Measurements from ENCODE around the gene PXDC1.

Gene PXDC1

GRCh38 chr6:3731700-3732099 is 19.8 kb downstream of the PXDC1 start:
- H3K9me3 ChIP-seq (ENCODE audit: control insufficient read depth, low read length), result peaks cover 3% of the 10 kb centered on the region
- H3K36me3 ChIP-seq (ENCODE audit: control insufficient read depth, insufficient read depth, low read length), result no peaks in the 10 kb centered on the region
- H3K27me3 ChIP-seq (ENCODE audit: control insufficient read depth, insufficient read depth, low read length, poor library complexity, severe bottlenecking), result no peaks in the 10 kb centered on the region
- no peak overlapping the region for H3K4me3 ChIP-seq (ENCODE audit: insufficient read depth, low read depth, low read length)
- peaks cover 3% of the 10 kb centered on the region for H3K4me1 ChIP-seq (ENCODE audit: control insufficient read depth, insufficient read depth, low read length)
- 85 to 86% methylated on average over 7 of the region's 7 CpGs for WGBS, 2 experiments
- no peak overlapping the region for H3K27ac ChIP-seq (ENCODE audit: insufficient read depth, low read depth, low read length, poor library complexity, severe bottlenecking)

DNA sequence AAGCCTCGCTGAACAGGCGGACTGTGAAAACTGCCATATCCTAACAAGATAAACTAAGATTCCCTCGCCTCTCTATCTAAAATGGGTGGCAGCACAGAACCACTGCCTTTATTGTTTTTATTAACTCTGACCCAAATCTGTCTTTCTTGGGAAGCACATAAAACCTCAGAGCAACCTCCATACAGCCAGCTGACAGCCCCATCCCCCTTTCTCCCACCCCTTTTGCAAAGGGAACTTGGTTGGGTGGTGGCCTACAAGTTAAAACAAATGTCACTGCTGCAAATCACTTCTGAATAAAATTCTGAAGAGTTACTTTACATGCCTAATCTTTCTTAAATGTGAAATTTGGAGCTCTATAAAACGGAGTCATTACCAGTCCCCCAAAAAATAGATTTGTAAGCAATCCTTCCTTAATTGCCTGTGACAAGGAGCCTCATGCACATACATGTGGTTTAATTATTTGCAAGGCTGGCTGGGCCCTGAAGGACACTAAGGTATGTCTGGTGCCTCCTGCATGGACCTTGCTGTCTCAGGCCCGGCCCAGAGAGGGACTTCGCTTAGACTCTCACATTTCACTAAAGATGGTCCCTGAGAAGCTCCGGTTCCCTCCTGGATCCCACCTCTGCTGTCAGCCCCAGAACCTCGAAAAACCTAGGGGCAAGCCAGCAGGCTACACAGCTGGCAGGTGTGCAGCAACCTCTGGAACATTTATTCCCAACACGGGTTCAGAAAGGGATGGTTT is 21.7 kb downstream of the PXDC1 start:
- Histone ChIP-seq H3K36me3 (ENCODE audit: control insufficient read depth, insufficient read depth, low read length) (no peaks in the 10 kb centered on the region), H3K27ac (ENCODE audit: insufficient read depth, low read depth, low read length, poor library complexity, severe bottlenecking) (no peak overlapping the region), H3K4me3 (ENCODE audit: insufficient read depth, low read depth, low read length) (no peak overlapping the region), H3K27me3 (ENCODE audit: control insufficient read depth, insufficient read depth, low read length, poor library complexity, severe bottlenecking) (no peaks in the 10 kb centered on the region), H3K9me3 (ENCODE audit: control insufficient read depth, low read length) (no peaks in the 10 kb centered on the region), H3K4me1 (ENCODE audit: control insufficient read depth, insufficient read depth, low read length) (peaks cover 10% of the 10 kb centered on the region)
- 89 to 92% methylated on average over 9 of the region's 9 CpGs for whole genome bisulfite sequencing, 2 experiments

GRCh38 chr6:3727593-3728108 is 23.9 kb downstream of the PXDC1 start:
- Histone ChIP-seq H3K27ac (ENCODE audit: insufficient read depth, low read depth, low read length, poor library complexity, severe bottlenecking) (no peak overlapping the region), H3K9me3 (ENCODE audit: control insufficient read depth, low read length) (no peaks in the 10 kb centered on the region), H3K4me3 (ENCODE audit: insufficient read depth, low read depth, low read length) (no peak overlapping the region), H3K27me3 (ENCODE audit: control insufficient read depth, insufficient read depth, low read length, poor library complexity, severe bottlenecking) (no peaks in the 10 kb centered on the region), H3K36me3 (ENCODE audit: control insufficient read depth, insufficient read depth, low read length) (no peaks in the 10 kb centered on the region), H3K4me1 (ENCODE audit: control insufficient read depth, insufficient read depth, low read length) (peaks cover 21% of the 10 kb centered on the region)
- 92 to 93% methylated on average over 11 of the region's 11 CpGs for WGBS, 2 experiments

- H3K27ac ChIP-seq (ENCODE audit: insufficient read depth, low read depth, low read length, poor library complexity, severe bottlenecking), result no peak overlapping the region
- no peaks in the 10 kb centered on the region for H3K36me3 ChIP-seq (ENCODE audit: control insufficient read depth, insufficient read depth, low read length)
- H3K4me1 ChIP-seq (ENCODE audit: control insufficient read depth, insufficient read depth, low read length), result peaks cover 27% of the 10 kb centered on the region
- no peaks in the 10 kb centered on the region for H3K9me3 ChIP-seq (ENCODE audit: control insufficient read depth, low read length)
- no peak overlapping the region for H3K4me3 ChIP-seq (ENCODE audit: insufficient read depth, low read depth, low read length)
- WGBS, 2 experiments, result 94% methylated on average over 5 of the region's 5 CpGs
- no peaks in the 10 kb centered on the region for H3K27me3 ChIP-seq (ENCODE audit: control insufficient read depth, insufficient read depth, low read length, poor library complexity, severe bottlenecking)
Measured at GRCh38 chr6:3727036-3727435, 24.5 kb downstream of the PXDC1 start.

DNA sequence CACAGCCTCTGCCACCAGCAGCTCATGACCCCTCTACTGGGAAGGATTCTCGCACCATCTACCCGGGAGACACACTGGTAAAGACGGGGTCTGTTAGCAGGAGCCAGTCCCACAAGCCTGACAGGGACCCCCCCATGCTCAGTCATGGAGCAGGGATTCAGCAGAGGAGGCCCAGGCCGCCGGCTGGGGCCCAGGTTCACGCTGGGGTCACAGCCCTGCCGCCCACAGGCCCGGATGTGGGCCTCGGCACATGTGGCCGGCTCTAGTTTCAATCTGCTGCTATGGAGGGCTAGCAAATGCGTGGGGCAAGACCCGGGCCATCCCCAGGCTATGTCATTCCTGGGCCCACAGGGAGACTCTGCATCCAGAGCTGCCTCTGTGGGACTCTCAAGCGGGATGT is 25.1 kb downstream of the PXDC1 start:
- H3K4me1 ChIP-seq (ENCODE audit: control insufficient read depth, insufficient read depth, low read length), result peaks cover 29% of the 10 kb centered on the region
- 94% methylated on average over 13 of the region's 13 CpGs for WGBS, 2 experiments
- H3K36me3 ChIP-seq (ENCODE audit: control insufficient read depth, insufficient read depth, low read length), result no peaks in the 10 kb centered on the region

DNA sequence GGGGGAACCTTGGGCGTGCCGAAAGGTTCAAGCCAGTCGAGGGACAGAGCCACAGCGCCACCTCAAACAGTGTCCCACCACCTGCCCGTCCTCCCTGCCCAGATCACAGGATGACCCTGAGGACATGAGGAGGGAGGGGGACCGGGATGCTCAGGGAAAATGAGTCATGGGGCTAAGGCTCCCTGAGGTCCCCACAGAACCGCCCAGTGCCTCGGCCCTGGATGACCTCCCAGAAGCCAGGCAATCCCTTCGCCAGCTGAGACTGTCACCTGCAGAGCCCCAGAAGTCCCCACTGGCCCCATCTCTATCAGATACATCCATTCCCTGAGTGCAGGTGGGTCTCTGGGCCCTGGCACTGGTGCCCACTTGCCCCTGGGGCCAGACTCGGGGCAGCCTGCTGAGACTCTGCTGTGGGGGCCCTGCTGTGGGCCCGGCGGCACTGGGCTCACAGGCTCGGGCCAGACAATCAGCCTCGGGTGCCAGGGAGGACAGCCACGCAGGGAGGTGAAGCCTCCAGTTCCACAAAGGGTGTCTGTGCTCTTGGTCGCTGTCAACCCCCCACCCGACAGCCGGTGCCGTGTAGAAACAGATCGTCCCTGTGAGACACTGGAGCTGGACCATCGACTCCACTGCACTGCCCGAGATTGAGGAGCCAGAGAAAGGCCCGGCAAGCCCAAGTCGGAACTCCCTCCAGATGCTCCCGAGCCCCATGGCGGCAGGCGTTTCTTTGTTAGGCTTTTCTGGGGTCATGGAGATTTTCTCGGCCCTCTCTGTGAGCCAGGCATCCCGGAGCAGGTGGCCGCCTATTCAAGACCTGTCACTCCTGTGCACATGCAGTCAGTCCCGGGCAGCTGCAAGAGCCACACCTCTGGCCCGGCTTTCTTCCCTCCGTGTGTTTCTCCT is 26.1 kb downstream of the PXDC1 start:
- peaks cover 29% of the 10 kb centered on the region for H3K4me1 ChIP-seq (ENCODE audit: control insufficient read depth, insufficient read depth, low read length)
- no peaks in the 10 kb centered on the region for H3K27me3 ChIP-seq (ENCODE audit: control insufficient read depth, insufficient read depth, low read length, poor library complexity, severe bottlenecking)
- H3K27ac ChIP-seq (ENCODE audit: insufficient read depth, low read depth, low read length, poor library complexity, severe bottlenecking), result no peak overlapping the region
- 87 to 90% methylated on average over 33 of the region's 33 CpGs for WGBS, 2 experiments
- no peaks in the 10 kb centered on the region for H3K9me3 ChIP-seq (ENCODE audit: control insufficient read depth, low read length)
- H3K4me3 ChIP-seq (ENCODE audit: insufficient read depth, low read depth, low read length), result no peak overlapping the region
- H3K36me3 ChIP-seq (ENCODE audit: control insufficient read depth, insufficient read depth, low read length), result no peaks in the 10 kb centered on the region

More for the DNA sequence above, 25.1 kb downstream of the PXDC1 start:
- no peak overlapping the region for H3K27ac ChIP-seq (ENCODE audit: insufficient read depth, low read depth, low read length, poor library complexity, severe bottlenecking)
- no peaks in the 10 kb centered on the region for H3K9me3 ChIP-seq (ENCODE audit: control insufficient read depth, low read length)
- no peaks in the 10 kb centered on the region for H3K27me3 ChIP-seq (ENCODE audit: control insufficient read depth, insufficient read depth, low read length, poor library complexity, severe bottlenecking)
- no peak overlapping the region for H3K4me3 ChIP-seq (ENCODE audit: insufficient read depth, low read depth, low read length)

- Histone ChIP-seq H3K9me3 (ENCODE audit: control insufficient read depth, low read length) (no peaks in the 10 kb centered on the region), H3K27me3 (ENCODE audit: control insufficient read depth, insufficient read depth, low read length, poor library complexity, severe bottlenecking) (no peaks in the 10 kb centered on the region), H3K27ac (ENCODE audit: insufficient read depth, low read depth, low read length, poor library complexity, severe bottlenecking) (no peak overlapping the region), H3K4me3 (ENCODE audit: insufficient read depth, low read depth, low read length) (no peak overlapping the region), H3K36me3 (ENCODE audit: control insufficient read depth, insufficient read depth, low read length) (no peaks in the 10 kb centered on the region), H3K4me1 (ENCODE audit: control insufficient read depth, insufficient read depth, low read length) (peaks cover 29% of the 10 kb centered on the region)
- WGBS, 2 experiments, result 88 to 90% methylated on average over 22 of the region's 22 CpGs
Measured at GRCh38 chr6:3724451-3725144, 26.9 kb downstream of the PXDC1 start.

DNA sequence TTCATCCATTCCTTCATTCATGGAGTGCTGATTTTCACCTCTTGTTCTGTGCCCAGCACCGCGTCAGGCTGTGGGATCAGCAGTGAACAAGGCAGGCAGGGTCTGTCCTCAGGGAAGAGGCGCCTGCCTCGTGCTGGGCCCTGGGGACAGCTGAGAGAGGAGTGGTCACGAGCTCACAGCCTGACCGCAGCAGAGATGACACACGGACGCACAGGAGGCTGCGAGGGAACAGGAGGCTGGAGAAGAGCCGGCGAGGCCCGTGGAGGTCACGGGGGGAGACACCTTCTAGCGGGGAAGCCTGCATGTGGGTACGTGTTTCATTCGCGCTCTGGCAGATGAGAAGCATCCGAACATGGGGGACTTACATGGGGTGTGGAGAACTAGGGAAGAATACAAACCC is 27.5 kb downstream of the PXDC1 start:
- H3K36me3 ChIP-seq (ENCODE audit: control insufficient read depth, insufficient read depth, low read length), result no peaks in the 10 kb centered on the region
- H3K27ac ChIP-seq (ENCODE audit: insufficient read depth, low read depth, low read length, poor library complexity, severe bottlenecking), result no peak overlapping the region
- no peaks in the 10 kb centered on the region for H3K9me3 ChIP-seq (ENCODE audit: control insufficient read depth, low read length)
- H3K27me3 ChIP-seq (ENCODE audit: control insufficient read depth, insufficient read depth, low read length, poor library complexity, severe bottlenecking), result no peaks in the 10 kb centered on the region
- H3K4me1 ChIP-seq (ENCODE audit: control insufficient read depth, insufficient read depth, low read length), result peaks cover 29% of the 10 kb centered on the region
- WGBS, 2 experiments, result 90 to 92% methylated on average over 18 of the region's 18 CpGs
- H3K4me3 ChIP-seq (ENCODE audit: insufficient read depth, low read depth, low read length), result no peak overlapping the region

DNA sequence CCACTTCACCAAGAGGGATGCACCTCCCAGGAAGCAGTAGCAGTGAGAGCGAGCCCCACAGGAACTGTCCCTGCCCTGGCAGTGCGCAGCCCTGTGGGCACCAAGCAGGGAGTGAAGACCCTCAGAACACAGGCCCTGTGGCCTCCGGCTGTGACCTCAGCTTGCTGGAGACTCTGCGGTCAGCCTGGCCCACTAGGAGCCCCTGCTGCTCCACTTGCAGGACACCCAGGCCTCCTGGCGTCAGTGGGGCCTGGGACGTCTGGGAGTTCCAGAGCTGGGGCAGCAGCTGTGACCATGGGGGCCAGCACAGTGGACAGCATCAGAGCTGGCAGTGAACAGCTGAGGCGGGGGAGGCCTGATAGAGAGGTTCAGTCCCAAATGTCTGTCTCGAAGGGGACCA is 28.3 kb downstream of the PXDC1 start:
- Histone ChIP-seq H3K4me1 (ENCODE audit: control insufficient read depth, insufficient read depth, low read length) (peaks cover 29% of the 10 kb centered on the region), H3K27ac (ENCODE audit: insufficient read depth, low read depth, low read length, poor library complexity, severe bottlenecking) (no peak overlapping the region), H3K9me3 (ENCODE audit: control insufficient read depth, low read length) (no peaks in the 10 kb centered on the region), H3K27me3 (ENCODE audit: control insufficient read depth, insufficient read depth, low read length, poor library complexity, severe bottlenecking) (no peaks in the 10 kb centered on the region), H3K4me3 (ENCODE audit: insufficient read depth, low read depth, low read length) (no peak overlapping the region), H3K36me3 (ENCODE audit: control insufficient read depth, insufficient read depth, low read length) (no peaks in the 10 kb centered on the region)
- WGBS, 2 experiments, result 93% methylated on average over 8 of the region's 8 CpGs

DNA sequence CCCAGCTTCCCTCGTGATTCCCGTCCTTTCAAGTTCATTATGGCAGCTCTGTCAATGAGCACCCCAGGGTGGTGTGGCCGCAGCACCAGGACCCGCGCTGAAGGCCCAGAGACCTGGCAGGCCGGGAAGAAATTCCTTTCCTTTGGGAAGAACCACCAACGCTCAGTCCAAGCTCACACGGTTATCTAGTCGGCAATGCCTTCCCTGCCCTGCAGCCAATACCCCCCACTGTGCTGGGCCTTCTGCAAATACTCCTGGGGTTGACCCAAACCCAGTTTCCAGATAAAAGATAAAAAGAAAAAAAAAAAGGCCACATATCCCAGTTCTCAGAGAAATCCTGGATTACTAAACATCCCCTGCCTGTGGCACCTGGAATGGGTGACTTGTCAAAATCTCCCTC is 28.7 kb downstream of the PXDC1 start:
- H3K27ac ChIP-seq (ENCODE audit: insufficient read depth, low read depth, low read length, poor library complexity, severe bottlenecking), result no peak overlapping the region
- H3K9me3 ChIP-seq (ENCODE audit: control insufficient read depth, low read length), result no peaks in the 10 kb centered on the region
- no peaks in the 10 kb centered on the region for H3K36me3 ChIP-seq (ENCODE audit: control insufficient read depth, insufficient read depth, low read length)
- 59 to 63% methylated on average over 9 of the region's 9 CpGs for WGBS, 2 experiments
- peaks cover 29% of the 10 kb centered on the region for H3K4me1 ChIP-seq (ENCODE audit: control insufficient read depth, insufficient read depth, low read length)
- no peaks in the 10 kb centered on the region for H3K27me3 ChIP-seq (ENCODE audit: control insufficient read depth, insufficient read depth, low read length, poor library complexity, severe bottlenecking)
- H3K4me3 ChIP-seq (ENCODE audit: insufficient read depth, low read depth, low read length), result no peak overlapping the region

Measured in ectodermal cell (in vitro differentiated cells).